WTC11 (cell line): ENCODE data around the gene CAST. TPM values are rescaled to one million over a fixed set of nuclear protein-coding genes. Genes with fewer than 3 reads are reported as not detected.

Experiments
- ATAC-seq: fragments of 200-7000 bp; cut with Tn5 transposase; 2 replicates; pipeline ENCODE4 v1.10.0; 2021; ENCODE audit warnings: mild to moderate bottlenecking, moderate library complexity
- CTCF ChIA-PET: fragments of 300-600 bp; sonication (Branson Sonifier 250); formaldehyde crosslinking; loops from one replicate; lab custom pipeline; 2021; ENCODE audit warnings: antibody characterized with exemption; lab: Charles Lee
- POLR2A ChIA-PET: fragments of 350-600 bp; sonication (Branson Sonifier 250); formaldehyde crosslinking; loops from one replicate; lab custom pipeline; 2021; ENCODE audit warnings: antibody characterized with exemption; lab: Charles Lee
- DNase-seq: peaks from one replicate; pipeline ENCODE4 v3.0.0; 2021; ENCODE audit warnings: low spot score
- H3K27ac Mint-ChIP-seq: 2 replicates; pipeline ENCODE4 v1.8.0; 2021; ENCODE audit warnings: mixed read lengths
- H3K27me3 Mint-ChIP-seq: 2 replicates; pipeline ENCODE4 v1.8.0; 2021; ENCODE audit warnings: low read depth, mild to moderate bottlenecking, moderate library complexity, mixed read lengths
- H3K36me3 Mint-ChIP-seq: 2 replicates; pipeline ENCODE4 v1.8.0; 2021; ENCODE audit warnings: mixed read lengths
- H3K4me1 Mint-ChIP-seq: 2 replicates; pipeline ENCODE4 v1.8.0; 2022; ENCODE audit warnings: mixed read lengths
- H3K4me3 Mint-ChIP-seq: 2 replicates; pipeline ENCODE4 v1.8.0; 2021; ENCODE audit warnings: mild to moderate bottlenecking, moderate library complexity, mixed read lengths
- H3K9me3 Mint-ChIP-seq: 2 replicates; pipeline ENCODE4 v1.8.0; 2021; ENCODE audit warnings: mixed read lengths
- AFF4 ChIP-seq: sonication (generic); formaldehyde crosslinking; IDR thresholded peaks from 2 replicates; pipeline ENCODE4 v1.8.1; 2023; ENCODE audit warnings: mild to moderate bottlenecking, missing genetic modification reagents, borderline replicate concordance
- ARID4B ChIP-seq: sonication (generic); formaldehyde crosslinking; IDR thresholded peaks from 2 replicates; pipeline ENCODE4 v1.8.0; 2023; ENCODE audit warnings: missing genetic modification reagents, mild to moderate bottlenecking, borderline replicate concordance
- CDX4 ChIP-seq: fragments of 250-450 bp; sonication (Bioruptor Pico); IDR thresholded peaks from 2 replicates; pipeline ENCODE4 v1.9.0; 2021; ENCODE audit warnings: moderate library complexity, mild to moderate bottlenecking, inconsistent platforms, borderline replicate concordance
- CREM ChIP-seq: sonication (generic); formaldehyde crosslinking; IDR thresholded peaks from 2 replicates; pipeline ENCODE4 v1.8.1; 2022; ENCODE audit warnings: mild to moderate bottlenecking, missing genetic modification reagents, moderate library complexity
- E2F1 ChIP-seq: sonication (generic); formaldehyde crosslinking; IDR thresholded peaks from 2 replicates; pipeline ENCODE4 v1.8.0; 2022; ENCODE audit warnings: mild to moderate bottlenecking, missing genetic modification reagents
- ERG ChIP-seq: fragments of 250-450 bp; sonication (Bioruptor Pico); IDR thresholded peaks from 2 replicates; pipeline ENCODE4 v1.8.0; 2021; ENCODE audit warnings: mild to moderate bottlenecking
- FOXP1 ChIP-seq: sonication (generic); formaldehyde crosslinking; IDR thresholded peaks from 2 replicates; pipeline ENCODE4 v1.8.0; 2022; ENCODE audit warnings: missing genetic modification reagents, mild to moderate bottlenecking, moderate library complexity, borderline replicate concordance
- MXD4 ChIP-seq: fragments of 250-450 bp; sonication (Bioruptor Pico); IDR thresholded peaks from 2 replicates; pipeline ENCODE4 v1.8.0; 2021; ENCODE audit warnings: mild to moderate bottlenecking, moderate library complexity, borderline replicate concordance
- MYBL2 ChIP-seq: sonication (generic); formaldehyde crosslinking; IDR thresholded peaks from 2 replicates; pipeline ENCODE4 v1.8.1; 2023; ENCODE audit warnings: mild to moderate bottlenecking, moderate library complexity, missing genetic modification reagents
- NR2C2 ChIP-seq: sonication (generic); formaldehyde crosslinking; IDR thresholded peaks from 2 replicates; pipeline ENCODE4 v1.8.0; 2022; ENCODE audit warnings: mild to moderate bottlenecking, missing genetic modification reagents
- PREB ChIP-seq: sonication (generic); formaldehyde crosslinking; IDR thresholded peaks from 2 replicates; pipeline ENCODE4 v1.8.1; 2022; ENCODE audit warnings: mild to moderate bottlenecking, missing genetic modification reagents, moderate library complexity, borderline replicate concordance
- PRRX2 ChIP-seq: fragments of 250-450 bp; sonication (Bioruptor Pico); IDR thresholded peaks from 2 replicates; pipeline ENCODE4 v1.8.0; 2021; ENCODE audit warnings: mild to moderate bottlenecking
- TCF7 ChIP-seq: sonication (generic); formaldehyde crosslinking; IDR thresholded peaks from 2 replicates; pipeline ENCODE4 v1.8.0; 2022; ENCODE audit warnings: mild to moderate bottlenecking, low read depth, missing genetic modification reagents, moderate library complexity
- TEAD4 ChIP-seq: sonication (generic); formaldehyde crosslinking; IDR thresholded peaks from 2 replicates; pipeline ENCODE4 v1.8.0; 2022; ENCODE audit warnings: mild to moderate bottlenecking, missing genetic modification reagents
- ZNF121 ChIP-seq: sonication (generic); formaldehyde crosslinking; IDR thresholded peaks from 2 replicates; pipeline ENCODE4 v1.8.0; 2023; ENCODE audit warnings: missing genetic modification reagents
- ZNF317 ChIP-seq: sonication (generic); formaldehyde crosslinking; IDR thresholded peaks from 2 replicates; pipeline ENCODE4 v1.8.1; 2023; ENCODE audit warnings: low read depth, mild to moderate bottlenecking, moderate library complexity, missing genetic modification reagents, borderline replicate concordance
- ZNF396 ChIP-seq: fragments of 250-450 bp; sonication (Bioruptor Pico); IDR thresholded peaks from 2 replicates; pipeline ENCODE4 v1.8.0; 2021; ENCODE audit warnings: mild to moderate bottlenecking, moderate library complexity, borderline replicate concordance
- ZNF671 ChIP-seq: fragments of 250-450 bp; sonication (Bioruptor Pico); IDR thresholded peaks from 2 replicates; pipeline ENCODE4 v1.8.0; 2021; ENCODE audit warnings: mild to moderate bottlenecking
- total RNA-seq: library from RNA; stranded (reverse); gene quantifications from 3 replicates; pipeline ENCODE4 v1.2.3, GENCODE V29; 2021

Gene CAST
- total RNA-seq, 1 experiment from 2014 or later, result 40.0 TPM

GRCh38 chr5:96756985-96757384, 94.8 kb downstream of the CAST start (continued):
- TF ChIP-seq ARID4B, result no peak
- TF ChIP-seq FOXP1 (CRISPR knock-in tag), result no peak
- TF ChIP-seq ZNF671, result no peak
- TF ChIP-seq ERG (CRISPR knock-in tag), result no peak
- no peak for TF ChIP-seq PREB (CRISPR knock-in tag)
- TF ChIP-seq E2F1 (CRISPR knock-in tag), result no peak
- no peak for TF ChIP-seq ZNF121 (CRISPR knock-in tag)

GRCh38 chr5:96758621-96759020, 96.4 kb downstream of the CAST start:
- TF ChIP-seq ZNF317 (CRISPR knock-in tag), result no peak
- no peak for TF ChIP-seq ZNF396 (CRISPR knock-in tag)
- no peak for TF ChIP-seq MXD4 (CRISPR knock-in tag)
- TF ChIP-seq FOXP1 (CRISPR knock-in tag), result no peak
- no peak overlapping the region for H3K27ac Mint-ChIP-seq
- H3K27me3 Mint-ChIP-seq, result no peaks in the 10 kb centered on the region
- DNase-seq (no peak), ATAC-seq (no peak)
- no peak overlapping the region for H3K4me3 Mint-ChIP-seq
- H3K9me3 Mint-ChIP-seq, result no peaks in the 10 kb centered on the region
- no peaks in the 10 kb centered on the region for H3K4me1 Mint-ChIP-seq
- H3K36me3 Mint-ChIP-seq, result peaks cover 8% of the 10 kb centered on the region
- ChIA-PET CTCF (no interaction called here), POLR2A (no interaction called here)

GRCh38 chr5:96761618-96762017, 99.4 kb downstream of the CAST start:
- no peak for TF ChIP-seq E2F1 (CRISPR knock-in tag)
- no peak for TF ChIP-seq PRRX2 (CRISPR knock-in tag)
- TF ChIP-seq MYBL2, result no peak
- TF ChIP-seq NR2C2 (CRISPR knock-in tag), result no peak
- TF ChIP-seq TEAD4 (CRISPR knock-in tag), result no peak
- no peak for TF ChIP-seq AFF4 (CRISPR knock-in tag)
- TF ChIP-seq CDX4, result no peak
- TF ChIP-seq TCF7 (CRISPR knock-in tag), result no peak
- TF ChIP-seq ZNF317 (CRISPR knock-in tag), result no peak
- no peak for TF ChIP-seq CREM (CRISPR knock-in tag)
- no peak for DNase-seq
- H3K4me1 Mint-ChIP-seq, result no peaks in the 10 kb centered on the region
- no peak for ATAC-seq
- H3K4me3 Mint-ChIP-seq, result no peak overlapping the region
- H3K27ac Mint-ChIP-seq, result no peak overlapping the region
- H3K27me3 Mint-ChIP-seq, result no peaks in the 10 kb centered on the region
- CTCF ChIA-PET, result interaction anchor here (1.3 kb wide), 1 partner anchor 9 kb away, joined by 6 read pairs; no protein-coding TSS in a partner anchor
- POLR2A ChIA-PET, result no interaction called here
- peaks cover 8% of the 10 kb centered on the region for H3K36me3 Mint-ChIP-seq
- H3K9me3 Mint-ChIP-seq, result no peaks in the 10 kb centered on the region
